NCI-H524 (cell line): ENCODE data around the gene IGFBP7.

Experiments
- DNase-seq, 2 experiments: peaks; one replicate each; lab custom pipeline; 2025; lab: John Stamatoyannopoulos, UW

IGFBP7 gene

DNA sequence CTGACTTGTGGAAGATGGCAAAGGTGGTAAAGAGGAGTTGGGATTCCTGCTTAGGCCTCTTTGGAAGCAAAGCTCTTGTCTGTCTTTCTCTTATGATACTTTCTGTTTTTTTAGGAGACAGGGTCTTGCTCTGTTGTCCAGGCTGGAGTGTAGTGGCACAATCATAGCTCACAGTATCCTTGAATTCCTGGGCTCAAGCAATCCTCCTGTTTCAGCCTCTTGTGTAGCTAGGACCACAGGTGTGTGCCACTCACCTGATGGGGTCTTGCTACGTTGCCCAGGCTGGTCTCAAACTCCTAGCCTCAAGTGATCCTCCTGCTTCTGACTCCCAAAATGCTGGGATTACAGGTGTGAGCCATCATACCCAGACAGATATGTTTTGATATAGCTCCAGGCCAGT is 19.3 kb upstream of the IGFBP7 start:
- DNase-seq = no peak

- no peak for DNase-seq
These were observed 17.2 kb upstream of the IGFBP7 start for GRCh38 chr4:57127361-57127760.

DNA sequence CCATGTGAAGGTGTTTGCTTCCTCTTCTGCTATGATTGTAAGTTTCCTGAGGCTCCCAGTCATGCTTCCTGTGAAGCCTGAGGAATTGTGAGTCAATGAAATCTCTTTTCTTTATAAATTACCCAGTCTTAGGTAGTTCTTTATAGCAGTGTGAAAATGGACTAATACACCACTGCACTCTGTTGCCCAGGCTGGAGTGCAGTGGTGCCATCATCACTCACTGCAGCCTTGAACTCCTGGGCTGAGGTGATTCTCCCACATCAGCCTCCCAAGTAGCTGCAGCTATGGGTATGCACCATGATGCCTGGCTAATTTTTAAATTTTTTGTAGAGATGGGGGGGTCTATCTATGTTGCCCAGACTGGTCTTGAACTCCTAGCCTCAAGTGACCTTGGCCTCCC is 15.8 kb upstream of the IGFBP7 start:
- DNase-seq = no peak

DNA sequence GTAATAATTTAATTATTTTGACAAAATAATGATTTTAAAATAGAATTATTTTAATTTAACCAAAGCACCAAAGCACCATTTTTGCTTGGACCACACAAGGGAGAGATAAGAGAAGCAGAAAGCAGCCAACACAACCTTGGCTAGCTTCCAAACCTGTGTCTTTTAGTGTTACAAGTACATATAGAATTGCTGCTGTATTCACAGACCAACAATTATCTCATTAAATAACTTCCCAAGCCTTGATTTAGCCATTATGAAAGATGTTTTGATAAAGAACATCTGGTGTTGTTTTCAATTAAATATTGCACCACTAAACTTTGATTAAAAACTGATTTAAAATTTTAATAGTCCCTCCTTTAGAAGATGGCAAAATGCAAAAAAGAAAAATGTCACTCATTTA is 14.0 kb upstream of the IGFBP7 start:
- DNase-seq = no peak

- no peak for DNase-seq
These were observed 12.8 kb upstream of the IGFBP7 start for GRCh38 chr4:57122959-57123358.

GRCh38 chr4:57119054-57119651 is 9.0 kb upstream of the IGFBP7 start:
- DNase-seq = no peak

- DNase-seq = no peak
These were observed 7.3 kb upstream of the IGFBP7 start for GRCh38 chr4:57117491-57117890.

DNA sequence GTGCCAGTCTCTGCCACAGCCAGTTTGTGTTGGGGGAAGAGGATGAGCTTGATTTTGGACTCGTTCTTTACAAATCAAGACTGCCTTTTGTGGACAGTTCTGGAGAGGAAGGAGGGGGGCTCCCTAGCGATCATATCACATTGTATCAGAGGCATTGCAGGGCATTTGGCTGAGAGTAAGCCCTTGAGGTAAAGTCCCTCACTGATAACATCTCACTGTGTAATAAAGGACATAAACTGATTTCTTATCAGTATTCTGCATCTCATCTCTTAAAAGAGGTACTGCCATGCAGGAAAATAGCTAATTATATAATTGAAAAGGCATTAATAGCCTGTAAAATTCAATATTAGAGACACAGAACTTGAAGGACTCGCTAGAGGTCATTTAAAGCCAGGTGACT is 6.1 kb upstream of the IGFBP7 start:
- no peak for DNase-seq

GRCh38 chr4:57114973-57115372 is 4.8 kb upstream of the IGFBP7 start:
- no peak for DNase-seq

- no peak for DNase-seq
These were observed 3.7 kb upstream of the IGFBP7 start for GRCh38 chr4:57113870-57114269.

GRCh38 chr4:57110640-57111511 is 691 bp upstream of the IGFBP7 start:
- DNase-seq = peak; percentile 34

DNA sequence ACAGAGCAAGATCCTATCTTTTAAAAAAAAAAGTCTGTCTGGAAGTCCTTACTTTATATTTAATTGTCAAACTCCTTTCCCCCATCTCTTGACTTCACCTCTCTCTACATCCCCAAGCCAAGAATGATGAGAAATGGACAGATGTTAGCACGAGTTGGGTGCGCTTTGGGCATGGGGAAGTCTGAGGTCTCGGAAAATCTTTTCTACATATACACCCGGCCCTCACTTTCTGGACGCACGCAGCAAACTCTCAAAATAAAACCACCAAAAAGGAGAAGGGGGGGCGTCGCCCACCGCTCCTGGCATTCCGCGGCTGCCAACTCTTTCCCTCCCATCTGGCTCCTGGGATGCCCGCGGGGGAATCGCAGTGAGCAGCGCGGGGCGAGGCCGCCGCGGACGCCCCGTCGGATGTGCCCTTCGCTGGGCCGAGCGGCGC is 756 bp downstream of the IGFBP7 start:
- DNase-seq = no peak

DNA sequence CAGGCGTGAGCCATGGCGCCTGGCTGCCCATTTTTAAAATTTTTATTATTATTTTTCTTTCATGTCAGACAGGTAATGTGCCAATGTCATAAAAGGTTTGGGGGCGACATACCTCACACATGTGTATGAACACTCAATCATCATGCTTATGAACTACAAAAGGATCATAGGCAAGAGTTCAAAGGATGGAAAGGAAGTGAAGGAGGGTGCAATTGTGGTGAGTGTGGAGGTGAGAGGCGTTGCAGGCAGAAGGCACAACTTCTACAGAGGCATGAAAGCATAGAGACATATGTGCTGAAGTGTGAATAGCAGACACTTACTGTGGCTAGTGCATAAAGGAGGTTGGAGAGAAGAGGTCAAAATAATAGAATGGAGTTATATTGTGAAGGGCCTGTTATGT is 4.0 kb downstream of the IGFBP7 start:
- DNase-seq = no peak

GRCh38 chr4:57104706-57105560 is 5.3 kb downstream of the IGFBP7 start:
- DNase-seq = no peak

- no peak for DNase-seq
These were observed 7.1 kb downstream of the IGFBP7 start for GRCh38 chr4:57103051-57103450.

- no peak for DNase-seq
These were observed 8.0 kb downstream of the IGFBP7 start for GRCh38 chr4:57102050-57102624.

DNA sequence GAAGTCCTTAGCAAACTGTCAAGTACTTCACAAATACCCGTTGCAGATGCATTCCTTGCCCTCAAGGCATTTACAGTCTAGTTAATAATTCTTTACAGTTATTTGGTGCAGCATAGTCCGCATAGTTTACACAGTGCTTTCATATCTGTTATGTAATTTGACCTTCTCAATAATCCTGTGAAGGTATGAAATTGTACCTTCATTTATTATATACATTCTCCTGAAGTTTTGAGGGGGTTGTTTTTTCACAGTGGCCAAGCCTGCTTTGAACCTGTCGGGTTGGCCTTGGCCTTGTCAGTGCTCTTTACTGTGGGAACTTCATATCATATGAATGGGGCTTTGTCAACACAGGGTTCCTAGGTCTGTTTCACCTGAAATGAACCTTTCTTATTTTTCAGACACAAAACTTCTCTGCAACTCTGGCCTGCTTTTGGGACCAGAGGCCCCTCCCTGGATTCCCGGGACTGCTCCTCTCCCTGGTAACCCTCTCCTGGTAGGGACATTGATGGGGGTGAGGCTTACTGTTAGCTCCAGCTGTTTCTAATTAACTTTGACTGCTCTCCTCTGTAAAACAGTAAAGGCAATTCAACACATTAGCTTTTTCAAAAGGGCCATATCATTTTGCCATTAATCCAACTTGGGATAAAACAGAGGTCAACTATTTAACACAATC is 9.1 kb downstream of the IGFBP7 start:
- no peak for DNase-seq

DNA sequence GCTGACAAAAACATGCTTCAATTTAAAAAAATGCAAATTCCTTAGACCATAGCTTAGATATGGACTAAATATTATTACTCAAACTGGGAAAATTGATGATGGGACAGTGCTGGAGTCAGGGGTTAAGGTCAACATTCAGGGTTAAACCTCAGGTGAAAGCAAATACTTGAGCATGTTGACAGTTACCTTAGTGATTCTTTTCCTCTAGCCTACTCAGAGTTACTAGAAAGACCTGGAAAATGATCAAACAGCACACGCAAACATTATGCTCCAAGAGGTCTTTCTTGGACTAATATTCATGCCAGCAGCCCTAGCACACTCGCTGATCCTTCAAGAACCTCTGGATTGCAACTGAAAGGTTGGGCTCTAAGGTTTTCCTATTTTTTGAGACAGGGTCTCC is 10.8 kb downstream of the IGFBP7 start:
- no peak for DNase-seq

GRCh38 chr4:57098941-57099340 is 11.2 kb downstream of the IGFBP7 start:
- peak; percentile 11 to 38 for DNase-seq

- DNase-seq = no peak
These were observed 11.8 kb downstream of the IGFBP7 start for GRCh38 chr4:57098415-57098814.

GRCh38 chr4:57097711-57098110 is 12.5 kb downstream of the IGFBP7 start:
- DNase-seq = no peak

GRCh38 chr4:57095956-57096355 is 14.2 kb downstream of the IGFBP7 start:
- DNase-seq = no peak
